Activated CD4-positive, alpha-beta T cell treated with anti-CD3 and anti-CD28 coated beads, Interleukin-2, amount 50 U/mL, for 24 hours (primary cell): ENCODE measurements around the gene RASGRF2.
"Not testable (repeated sequence)": the region's sequence is repeated elsewhere in the genome, so short reads cannot be mapped to it uniquely, and the experiment has no call there.

Experiments
- DNase-seq, 2 donors: peaks; one replicate each; pipeline ENCODE4 v3.0.0-alpha.2; 2020; ENCODE audit warnings: low read depth in 1 of 2, low spot score in 1 of 2

RASGRF2 gene

GRCh38 chr5:81270394-81271027 is 310.3 kb downstream of the RASGRF2 start:
- DNase-seq, result not testable (repeated sequence)
